Right lung (tissue), 5 donors: ENCODE measurements around the gene PDE1C. TPM values are rescaled to one million over a fixed set of nuclear protein-coding genes. Genes with fewer than 3 reads are reported as not detected.
A peak's percentile ranks its signal among the peaks of the same experiment; 100 is the strongest.

ENCODE experiments used
- DNase-seq, 2 donors: peaks; one replicate each; pipeline ENCODE4 v3.0.0-alpha.2; 2013
- polyA plus RNA-seq, 5 donors: library from polyadenylated mRNA; unstranded; fragments of 120-200 nt; gene quantifications; one replicate each; pipeline versions ENCODE4 v1.2.1 to v1.2.3, GENCODE V29; 2013; ENCODE audit warnings: inconsistent platforms in 1 of 5, low replicate concordance in 1 of 5; ENCODE audit not compliant: insufficient read length in 5 of 5, insufficient read depth in 1 of 5

Gene PDE1C
- polyA plus RNA-seq, 5 donors: 2.5 to 4.8 (median 4.3) TPM

GRCh38 chr7:31893365-31893764 lies 176.8 kb downstream of the PDE1C start:
- DNase-seq: no peak

DNA sequence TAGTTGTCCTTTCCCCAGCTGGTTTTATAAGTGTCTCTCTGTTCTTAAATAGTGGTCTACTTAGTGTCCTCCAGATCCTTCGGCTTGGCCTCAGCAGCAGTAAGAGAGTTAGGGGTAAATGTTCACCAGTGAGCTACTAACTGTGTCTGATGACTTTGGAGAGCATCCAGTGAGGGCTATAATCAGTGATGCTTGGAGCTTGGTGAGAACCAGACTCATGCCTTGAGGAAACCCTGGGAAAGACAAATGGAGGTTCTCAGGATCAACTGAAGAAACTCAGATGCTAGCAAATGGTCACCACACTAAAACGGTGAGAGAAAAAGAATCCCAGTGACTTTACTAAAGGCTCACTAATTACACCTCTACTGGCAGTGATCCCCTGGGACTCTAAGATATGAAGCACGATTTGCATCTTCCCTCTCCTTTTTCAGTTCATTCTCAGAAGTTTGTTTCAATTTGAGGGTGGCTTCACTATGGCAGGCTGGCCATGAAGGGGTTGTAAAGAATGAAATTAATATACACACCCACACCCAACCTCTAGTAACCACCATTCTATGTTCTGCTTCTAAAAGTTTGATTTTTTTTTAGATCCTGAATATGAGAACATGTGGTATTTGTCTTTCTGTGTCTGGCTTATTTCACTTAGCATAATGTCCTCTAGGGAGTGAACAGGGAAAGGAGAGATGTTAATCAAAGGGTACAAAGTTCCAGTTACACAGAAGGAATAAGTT lies 177.9 kb downstream of the PDE1C start:
- no peak for DNase-seq

GRCh38 chr7:31890766-31891165 lies 179.4 kb downstream of the PDE1C start:
- no peak for DNase-seq

GRCh38 chr7:31890198-31890597 lies 180.0 kb downstream of the PDE1C start:
- DNase-seq: no peak

GRCh38 chr7:31887006-31887405 lies 183.2 kb downstream of the PDE1C start:
- DNase-seq: no peak

DNA sequence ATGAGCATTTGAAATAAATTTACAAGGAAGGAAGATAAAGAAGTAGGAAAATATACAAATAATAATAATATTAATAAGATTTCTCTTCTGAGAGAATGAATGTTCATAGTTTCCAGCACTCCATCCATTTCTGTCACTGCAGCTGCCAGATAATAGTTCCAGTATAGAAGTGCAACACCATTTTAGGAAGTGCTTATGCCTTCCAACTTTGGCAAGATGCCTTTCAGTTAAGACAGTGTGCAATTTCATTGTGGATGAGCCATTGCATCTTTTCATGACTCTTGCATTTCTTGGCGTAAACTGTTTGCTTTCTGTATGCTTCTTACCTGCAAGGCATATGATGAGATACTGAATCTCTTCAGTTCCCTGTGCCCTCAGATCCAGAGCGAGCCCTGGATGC lies 185.0 kb downstream of the PDE1C start:
- DNase-seq: no peak

DNA sequence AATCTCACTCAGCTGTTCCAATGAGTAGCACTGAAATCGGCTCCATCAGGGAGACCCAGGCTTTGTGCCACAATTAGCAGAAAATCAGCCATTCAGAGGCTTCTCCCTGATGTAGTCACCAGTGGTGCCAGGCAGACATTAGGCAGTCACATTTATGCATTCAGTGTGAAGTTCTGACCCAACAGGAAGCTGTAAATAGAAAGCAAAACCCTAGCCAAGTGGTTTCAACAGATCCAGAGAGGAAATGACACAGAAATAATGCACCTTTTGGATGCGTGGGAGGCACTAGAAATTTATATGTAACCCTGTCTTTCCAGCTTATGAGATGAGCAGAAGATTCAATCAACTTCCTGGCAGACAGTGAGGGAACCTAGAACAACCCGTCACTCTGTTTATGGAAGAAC lies 186.4 kb downstream of the PDE1C start:
- DNase-seq: no peak

GRCh38 chr7:31882187-31882586 lies 188.0 kb downstream of the PDE1C start:
- no peak for DNase-seq

DNA sequence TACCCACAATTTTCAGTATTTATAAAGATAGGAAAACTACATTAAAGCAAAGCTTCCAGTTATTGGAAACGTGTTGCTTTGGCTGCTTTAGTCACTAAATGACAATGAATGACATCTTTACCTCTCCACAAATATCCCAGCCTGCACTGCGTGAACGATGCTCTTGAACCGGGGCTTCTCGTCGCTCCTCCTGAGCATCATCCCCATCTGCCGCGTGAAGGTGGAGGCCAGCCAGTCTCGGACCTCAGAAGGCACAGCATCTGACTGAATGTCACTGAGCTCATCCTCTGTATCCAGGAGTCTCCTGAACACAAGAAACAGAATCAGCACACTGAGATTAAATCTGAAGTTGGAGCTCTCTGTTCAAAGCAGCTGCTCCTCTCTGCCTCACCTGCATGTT lies 191.3 kb downstream of the PDE1C start:
- DNase-seq: no peak

- peak in 1 of 2 donors; percentile 9 for DNase-seq
These were observed 194.8 kb downstream of the PDE1C start for GRCh38 chr7:31875424-31875823.

- DNase-seq: no peak
These were observed 195.4 kb downstream of the PDE1C start for GRCh38 chr7:31874631-31875386.

DNA sequence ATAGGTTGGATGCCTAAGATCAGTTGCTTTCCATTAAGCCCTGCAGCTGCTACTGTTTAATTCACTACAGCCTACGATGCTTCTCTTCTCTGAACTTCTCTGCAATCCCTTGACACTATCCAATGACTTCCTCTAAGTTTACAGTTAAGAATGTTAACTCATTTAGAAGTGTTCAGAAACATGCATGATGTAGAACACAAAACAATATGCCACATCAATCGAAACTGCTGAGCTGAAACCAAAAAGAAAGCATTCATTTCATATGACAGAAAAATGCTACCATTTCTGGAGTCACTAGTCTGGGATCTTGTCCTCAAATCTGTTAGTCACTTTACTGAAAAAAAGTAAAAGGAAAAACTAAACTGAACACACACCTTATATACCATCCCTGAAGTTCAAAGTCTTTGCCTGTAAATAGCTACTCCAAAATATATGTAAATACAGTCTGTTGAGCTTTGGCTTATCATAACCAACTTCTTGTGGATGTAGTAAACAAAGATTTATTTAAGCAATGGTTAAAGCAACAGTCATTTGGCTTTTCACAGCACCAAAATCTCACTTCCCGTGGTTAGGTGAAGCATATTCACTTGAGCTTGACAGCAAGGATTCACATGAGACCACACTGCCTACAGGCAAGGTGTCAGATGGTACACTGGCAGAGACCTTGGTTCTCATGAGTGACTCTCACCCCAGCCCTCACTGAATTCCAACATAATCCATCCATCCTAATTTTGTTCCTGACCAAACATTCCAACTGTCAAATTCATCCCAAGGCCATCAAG lies 196.2 kb downstream of the PDE1C start:
- no peak for DNase-seq

- no peak for DNase-seq
These were observed 197.4 kb downstream of the PDE1C start for GRCh38 chr7:31872545-31873370.

- DNase-seq: no peak
These were observed 205.6 kb downstream of the PDE1C start for GRCh38 chr7:31864646-31865045.

- no peak for DNase-seq
These were observed 209.3 kb downstream of the PDE1C start for GRCh38 chr7:31860925-31861324.

GRCh38 chr7:31858055-31858454 lies 212.2 kb downstream of the PDE1C start:
- DNase-seq: no peak

GRCh38 chr7:31857172-31857571 lies 213.0 kb downstream of the PDE1C start:
- DNase-seq: no peak

DNA sequence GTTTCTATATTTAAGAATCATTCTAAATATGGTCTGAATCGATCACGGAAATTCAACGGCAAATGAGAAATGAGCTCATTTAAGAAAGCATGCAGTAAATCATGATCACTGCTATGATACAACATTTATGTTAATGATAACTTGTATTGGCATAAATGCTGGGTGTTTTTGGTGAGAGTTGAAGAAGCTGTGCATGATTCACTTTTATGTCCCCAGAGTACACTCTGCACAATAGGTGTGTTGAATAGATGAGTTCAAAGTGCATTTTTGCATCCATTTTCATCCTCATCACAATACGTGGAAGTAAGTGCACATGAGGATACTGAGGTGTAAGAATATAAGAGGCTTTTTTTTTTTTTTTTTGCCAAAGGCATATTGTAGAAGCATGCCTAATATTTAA lies 213.9 kb downstream of the PDE1C start:
- DNase-seq: no peak

GRCh38 chr7:31855530-31855929 lies 214.7 kb downstream of the PDE1C start:
- no peak for DNase-seq

DNA sequence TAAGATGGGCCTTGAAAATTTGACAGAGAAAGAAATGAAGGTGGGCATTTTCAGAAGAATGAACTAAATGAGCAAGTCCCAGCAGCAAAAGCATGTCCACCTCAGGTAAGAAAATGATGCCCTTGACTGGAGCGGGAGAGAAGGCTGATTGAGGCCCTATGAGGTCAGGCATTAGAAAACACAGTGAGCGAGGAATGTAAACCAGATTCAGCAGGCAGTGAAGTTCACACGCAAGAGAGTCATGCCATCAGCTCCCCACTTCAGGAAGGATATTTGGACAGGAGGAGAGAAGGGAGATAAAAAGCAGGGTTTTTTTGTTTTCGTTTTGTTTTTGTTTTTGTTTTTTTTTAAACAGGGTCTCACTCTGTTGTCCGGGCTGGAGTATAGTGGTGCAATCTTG lies 216.8 kb downstream of the PDE1C start:
- no peak for DNase-seq

DNA sequence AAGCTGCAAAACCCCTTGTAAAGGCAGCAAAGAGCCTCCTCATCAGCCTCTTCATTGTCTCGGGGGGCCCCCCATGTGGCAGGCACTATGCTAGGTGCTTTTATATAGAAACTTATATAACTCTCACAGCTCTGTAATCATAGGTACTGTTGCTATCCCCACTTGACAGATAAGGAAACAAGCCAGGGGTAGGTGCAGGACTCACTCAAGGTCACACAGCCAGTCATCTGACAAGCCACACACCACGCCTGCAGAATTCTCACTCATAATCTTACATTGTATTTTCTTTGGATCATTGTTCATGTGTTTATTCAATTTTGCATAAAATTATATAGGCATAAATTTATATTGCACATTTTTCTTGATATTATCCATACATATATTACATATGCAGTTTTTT lies 217.7 kb downstream of the PDE1C start:
- no peak for DNase-seq

GRCh38 chr7:31851119-31851518 lies 219.1 kb downstream of the PDE1C start:
- no peak for DNase-seq
